ENCODE measurements around the gene SLC7A14.

Gene SLC7A14

DNA sequence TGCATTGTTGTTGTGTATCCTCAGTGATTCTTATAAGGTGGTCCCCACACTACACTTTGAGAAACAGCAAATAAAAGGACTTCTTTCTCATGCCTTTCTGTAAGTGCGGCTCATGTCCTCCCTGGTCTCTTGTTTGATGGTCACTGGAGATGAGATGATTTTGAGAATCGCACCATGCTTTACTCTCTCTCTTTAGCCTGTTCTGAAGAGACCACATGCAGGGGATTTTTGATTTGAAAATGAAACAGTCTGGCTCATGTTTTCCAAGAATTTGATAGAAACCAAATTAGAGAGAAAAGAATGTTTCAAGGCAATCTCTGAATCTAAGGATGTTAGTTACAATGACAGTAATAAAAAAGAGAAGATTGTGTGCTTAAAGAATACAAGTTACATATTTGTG, 149.2 kb downstream of the SLC7A14 start:
- TF ChIP-seq, protein P1, sequence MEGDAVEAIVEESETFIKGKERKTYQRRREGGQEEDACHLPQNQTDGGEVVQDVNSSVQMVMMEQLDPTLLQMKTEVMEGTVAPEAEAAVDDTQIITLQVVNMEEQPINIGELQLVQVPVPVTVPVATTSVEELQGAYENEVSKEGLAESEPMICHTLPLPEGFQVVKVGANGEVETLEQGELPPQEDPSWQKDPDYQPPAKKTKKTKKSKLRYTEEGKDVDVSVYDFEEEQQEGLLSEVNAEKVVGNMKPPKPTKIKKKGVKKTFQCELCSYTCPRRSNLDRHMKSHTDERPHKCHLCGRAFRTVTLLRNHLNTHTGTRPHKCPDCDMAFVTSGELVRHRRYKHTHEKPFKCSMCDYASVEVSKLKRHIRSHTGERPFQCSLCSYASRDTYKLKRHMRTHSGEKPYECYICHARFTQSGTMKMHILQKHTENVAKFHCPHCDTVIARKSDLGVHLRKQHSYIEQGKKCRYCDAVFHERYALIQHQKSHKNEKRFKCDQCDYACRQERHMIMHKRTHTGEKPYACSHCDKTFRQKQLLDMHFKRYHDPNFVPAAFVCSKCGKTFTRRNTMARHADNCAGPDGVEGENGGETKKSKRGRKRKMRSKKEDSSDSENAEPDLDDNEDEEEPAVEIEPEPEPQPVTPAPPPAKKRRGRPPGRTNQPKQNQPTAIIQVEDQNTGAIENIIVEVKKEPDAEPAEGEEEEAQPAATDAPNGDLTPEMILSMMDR (IDR thresholded peaks at IDR 0.05; ENCODE audit: low read depth, low read length, missing control alignments), result no peak
- DNase-seq (ENCODE audit: extremely low read depth, low read depth), result no peak
- H3K4me3 ChIP-seq (replicated peaks; ENCODE audit: low read depth, low read length), result no peak overlapping the region

DNA sequence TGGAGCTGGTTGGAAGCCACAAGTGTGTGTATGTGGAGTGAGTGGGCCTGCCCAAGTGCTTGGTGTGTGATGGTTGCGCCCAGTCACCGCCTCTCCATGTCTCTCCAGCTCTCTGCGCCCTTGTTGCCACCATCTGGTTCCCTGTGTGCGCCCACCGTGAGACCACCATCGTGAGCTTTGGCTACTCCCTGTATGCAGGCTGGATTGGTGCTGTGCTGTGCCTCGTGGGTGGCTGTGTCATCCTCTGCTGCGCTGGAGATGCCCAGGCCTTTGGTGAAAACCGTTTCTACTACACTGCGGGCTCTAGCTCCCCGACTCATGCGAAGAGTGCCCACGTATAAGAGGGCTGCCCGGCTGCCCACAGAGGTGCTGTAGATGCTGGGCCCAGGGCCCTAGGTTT, 153.5 kb downstream of the SLC7A14 start:
- no peak overlapping the region for H3K4me3 ChIP-seq (replicated peaks; ENCODE audit: low read depth, low read length)
- TF ChIP-seq, protein P1 (IDR thresholded peaks at IDR 0.05; ENCODE audit: low read depth, low read length, missing control alignments), result no peak
- no peak for DNase-seq (ENCODE audit: extremely low read depth, low read depth)

DNA sequence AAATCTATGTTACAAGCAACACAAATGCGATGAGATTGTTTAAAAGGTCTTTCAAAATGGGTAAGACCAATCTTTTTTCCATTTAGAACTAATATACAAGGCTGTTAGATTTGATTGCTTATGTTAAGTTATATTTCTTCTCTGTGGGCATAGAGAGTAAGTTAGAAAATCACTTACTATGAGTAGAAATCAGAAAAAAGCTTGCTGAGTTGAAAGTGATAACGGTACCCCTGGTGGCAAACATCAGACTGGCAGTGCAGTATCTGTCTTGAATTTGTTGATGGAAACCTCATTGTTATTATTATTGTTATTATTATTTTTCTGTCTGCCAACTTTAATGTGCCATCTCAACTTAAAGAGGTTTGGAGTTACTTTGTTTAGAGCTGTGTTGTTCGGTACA, 154.8 kb downstream of the SLC7A14 start:
- H3K4me3 ChIP-seq (replicated peaks; ENCODE audit: low read depth, low read length), result no peak overlapping the region
- DNase-seq (ENCODE audit: extremely low read depth, low read depth), result no peak
- TF ChIP-seq, protein P1 (IDR thresholded peaks at IDR 0.05; ENCODE audit: low read depth, low read length, missing control alignments), result peak; percentile 17

DNA sequence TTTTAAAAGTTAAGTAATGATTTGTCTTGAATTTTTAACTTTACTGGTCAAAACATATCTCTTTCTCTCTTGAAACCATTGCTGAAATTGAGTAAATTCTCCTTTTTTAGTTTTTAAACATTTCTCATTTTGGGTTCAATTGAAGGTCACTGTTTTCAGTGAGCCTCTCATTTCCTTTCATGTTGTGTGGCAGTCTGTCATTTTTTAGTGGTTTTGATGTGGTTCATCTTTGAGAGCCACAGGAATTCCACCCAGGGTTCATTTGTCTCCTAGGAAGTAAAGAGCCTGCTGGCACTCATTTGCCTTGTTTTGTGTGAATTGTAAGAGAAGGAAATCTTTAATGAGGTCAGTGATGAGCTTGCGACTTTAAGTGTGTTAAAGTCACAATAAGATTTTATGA, 156.8 kb downstream of the SLC7A14 start:
- no peak overlapping the region for H3K4me3 ChIP-seq (replicated peaks; ENCODE audit: low read depth, low read length)
- TF ChIP-seq, protein P1 (IDR thresholded peaks at IDR 0.05; ENCODE audit: low read depth, low read length, missing control alignments), result no peak
- no peak for DNase-seq (ENCODE audit: extremely low read depth, low read depth)

DNA sequence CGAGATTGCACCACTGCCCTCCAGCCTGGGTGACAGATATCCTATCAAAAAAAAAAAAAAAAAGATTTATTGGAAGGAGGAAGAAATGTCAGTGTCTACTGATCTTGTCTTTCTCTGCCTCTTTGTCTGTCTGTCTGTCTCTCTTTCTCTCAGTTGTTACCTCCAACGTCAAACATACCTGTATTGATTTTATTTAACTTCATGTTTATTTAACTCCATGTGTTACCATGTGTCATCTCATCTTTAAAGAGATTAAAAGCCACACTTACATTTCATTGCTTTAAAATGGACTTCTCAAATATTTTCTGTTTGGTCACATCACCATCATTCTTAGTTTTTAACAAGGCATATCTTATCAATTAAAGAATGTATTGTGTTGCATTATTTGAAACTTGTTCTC, 157.8 kb downstream of the SLC7A14 start:
- TF ChIP-seq, protein P1 (IDR thresholded peaks at IDR 0.05; ENCODE audit: low read depth, low read length, missing control alignments), result no peak
- no peak for DNase-seq (ENCODE audit: extremely low read depth, low read depth)
- H3K4me3 ChIP-seq (replicated peaks; ENCODE audit: low read depth, low read length), result no peak overlapping the region

DNA sequence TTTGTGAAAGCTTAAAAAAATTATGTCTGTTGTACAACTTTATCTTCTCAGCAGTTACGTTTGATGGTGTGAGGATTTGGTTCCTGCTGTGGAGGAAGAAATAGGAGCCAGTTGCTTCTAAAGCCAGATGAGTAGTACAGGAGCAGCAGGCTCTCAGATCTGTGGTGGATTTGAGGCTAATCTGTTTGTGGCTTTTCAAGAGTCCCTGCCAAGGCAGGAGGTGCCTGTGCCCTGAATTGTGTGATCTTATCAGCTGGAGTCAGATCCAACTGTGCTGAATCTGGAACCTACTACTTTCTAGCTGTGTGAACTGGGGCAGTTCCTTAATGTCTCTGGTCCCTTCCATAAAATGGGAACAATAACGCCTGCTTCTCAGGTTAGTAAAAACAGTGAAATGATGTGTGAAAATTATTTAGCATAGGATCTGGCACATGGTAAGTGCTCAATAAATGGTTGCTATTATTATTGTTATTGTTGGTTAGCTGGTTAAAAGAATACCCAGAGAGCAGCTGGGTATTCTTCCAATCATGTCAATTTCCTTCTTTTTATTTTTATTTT, 159.6 kb downstream of the SLC7A14 start:
- H3K4me3 ChIP-seq (replicated peaks; ENCODE audit: low read depth, low read length), result no peak overlapping the region
- no peak for DNase-seq (ENCODE audit: extremely low read depth, low read depth)
- TF ChIP-seq, protein P1 (IDR thresholded peaks at IDR 0.05; ENCODE audit: low read depth, low read length, missing control alignments), result no peak
